GM23338 (cell line): ENCODE measurements around the gene UQCRFS1. TPM values are rescaled to one million over a fixed set of nuclear protein-coding genes. Genes with fewer than 3 reads are reported as not detected.

Experiments
- ATAC-seq: fragments of 200-7000 bp; cut with Tn5 transposase; 3 replicates; pipeline ENCODE4 v1.9.1; 2020
- DNase-seq: peaks from one replicate; pipeline ENCODE4 v3.0.0-alpha.2; 2015; ENCODE audit warnings: low spot score
- H2AFZ ChIP-seq: fragments of 200-600 bp; sonication (generic); 2 replicates; pipeline ENCODE4 v1.8.0; 2016; ENCODE audit warnings: antibody characterized with exemption, mild to moderate bottlenecking, moderate library complexity
- H3F3A ChIP-seq: fragments of 200-600 bp; sonication (generic); replicated peaks from 2 replicates; pipeline ENCODE4 v1.8.0; 2017; ENCODE audit warnings: antibody characterized with exemption, mixed run types, low read depth
- H3K27ac ChIP-seq: fragments of 200-600 bp; sonication (generic); 2 replicates; pipeline ENCODE4 v1.6.1; 2016; ENCODE audit warnings: low read depth
- H3K27me3 ChIP-seq: fragments of 200-600 bp; sonication (generic); 2 replicates; pipeline ENCODE4 v1.8.0; 2016; ENCODE audit warnings: mild to moderate bottlenecking, mixed run types, moderate library complexity; ENCODE audit not compliant: insufficient read depth
- H3K36me3 ChIP-seq: fragments of 200-600 bp; sonication (generic); 2 replicates; pipeline ENCODE4 v1.8.0; 2016; ENCODE audit warnings: mild to moderate bottlenecking; ENCODE audit not compliant: insufficient read depth
- H3K4me1 ChIP-seq: fragments of 200-600 bp; sonication (generic); 2 replicates; pipeline ENCODE4 v1.8.0; 2016; ENCODE audit warnings: mild to moderate bottlenecking, moderate library complexity; ENCODE audit not compliant: insufficient read depth
- H3K4me2 ChIP-seq: fragments of 200-600 bp; sonication (generic); 2 replicates; pipeline ENCODE4 v1.7.1; 2017; ENCODE audit warnings: mixed run types
- H3K4me3 ChIP-seq: fragments of 200-600 bp; sonication (generic); 2 replicates; pipeline ENCODE4 v1.6.1; 2016; ENCODE audit warnings: mixed run types
- H3K79me2 ChIP-seq: fragments of 200-600 bp; sonication (generic); replicated peaks from 2 replicates; pipeline ENCODE4 v1.8.0; 2017; ENCODE audit warnings: mild to moderate bottlenecking; ENCODE audit not compliant: insufficient read depth
- H3K9me2 ChIP-seq: fragments of 200-600 bp; sonication (generic); 2 replicates; pipeline ENCODE4 v1.8.0; 2017; ENCODE audit not compliant: insufficient read depth
- H4K20me1 ChIP-seq: fragments of 200-600 bp; sonication (generic); replicated peaks from 2 replicates; pipeline ENCODE4 v1.8.0; 2017; ENCODE audit warnings: mild to moderate bottlenecking; ENCODE audit not compliant: insufficient read depth
- H3K27ac Mint-ChIP-seq: 2 replicates; pipeline ENCODE4 v1.8.0; 2020; ENCODE audit warnings: inconsistent platforms, mild to moderate bottlenecking, moderate library complexity, mixed read lengths
- H3K27me3 Mint-ChIP-seq: 3 replicates; pipeline ENCODE4 v1.8.0; 2022; ENCODE audit warnings: low read depth, mild to moderate bottlenecking, moderate library complexity, mixed read lengths, inconsistent platforms; ENCODE audit not compliant: insufficient read depth, poor library complexity
- H3K36me3 Mint-ChIP-seq: 3 replicates; pipeline ENCODE4 v1.8.0; 2021; ENCODE audit warnings: low read depth, mild to moderate bottlenecking, inconsistent platforms, moderate library complexity, mixed read lengths
- H3K4me1 Mint-ChIP-seq: 3 replicates; pipeline ENCODE4 v1.8.0; 2020; ENCODE audit warnings: mild to moderate bottlenecking, inconsistent platforms, mixed read lengths
- H3K4me3 Mint-ChIP-seq: 3 replicates; pipeline ENCODE4 v1.8.0; 2021; ENCODE audit warnings: moderate library complexity, mild to moderate bottlenecking, inconsistent platforms, mixed read lengths
- H3K9me3 Mint-ChIP-seq: 3 replicates; pipeline ENCODE4 v1.8.0; 2020; ENCODE audit warnings: moderate library complexity, mild to moderate bottlenecking, inconsistent platforms, mixed read lengths
- EZH2phosphoT487 ChIP-seq: fragments of 200-600 bp; sonication (generic); IDR thresholded peaks from one replicate; pipeline ENCODE4 v1.8.1; 2018; ENCODE audit warnings: antibody characterized with exemption; ENCODE audit not compliant: unreplicated experiment
- NANOG ChIP-seq: IDR thresholded peaks from 2 replicates; pipeline ENCODE4 v1.6.1; 2016; ENCODE audit warnings: antibody characterized with exemption, borderline replicate concordance
- POLR2AphosphoS5 ChIP-seq: IDR thresholded peaks from 2 replicates; pipeline ENCODE4 v1.6.1; 2016; ENCODE audit warnings: antibody characterized with exemption, low read depth
- STAT1 ChIP-seq: IDR thresholded peaks from one replicate; pipeline ENCODE4 v1.6.1; 2016; ENCODE audit warnings: antibody characterized with exemption; ENCODE audit not compliant: unreplicated experiment
- ZNF114 ChIP-seq: fragments of 250-450 bp; sonication (Bioruptor Pico); IDR thresholded peaks from 2 replicates; pipeline ENCODE4 v1.5.0; 2020; ENCODE audit warnings: mild to moderate bottlenecking, moderate library complexity
- ZNF331 ChIP-seq: fragments of 250-450 bp; sonication (Bioruptor Pico); IDR thresholded peaks from 2 replicates; pipeline ENCODE4 v1.5.0; 2020; ENCODE audit warnings: low read depth, mild to moderate bottlenecking, moderate library complexity
- polyA plus RNA-seq: library from polyadenylated mRNA; unstranded; fragments of >200 nt; fragmentation: Nextera tagmentation; extraction: Ambion mirVana; gene quantifications from 2 replicates; pipeline ENCODE4 v1.2.1, GENCODE V29; 2016
- total RNA-seq: library from RNA; depleted of rRNA; stranded (reverse); fragments of >200 nt; shearing (Covaris generic); gene quantifications from 2 replicates; pipeline ENCODE4 v1.2.3, GENCODE V29; 2014
- TF ChIP-seq, protein P1 (sequence below), 2 experiments: fragments of 200-600 bp in 1 of 2; sonication (generic) in 1 of 2; conservative IDR thresholded peaks; 2 replicates each; pipeline versions ENCODE4 v1.5.1 to v1.6.1; 2016 to 2017; ENCODE audit warnings: antibody characterized with exemption in 2 of 2, low read depth in 2 of 2, mild to moderate bottlenecking in 2 of 2, moderate library complexity in 1 of 2
- TF ChIP-seq, protein P2 (sequence below): IDR thresholded peaks from one replicate; pipeline ENCODE4 v1.6.1; 2018; ENCODE audit warnings: antibody characterized with exemption; ENCODE audit not compliant: unreplicated experiment

UQCRFS1 gene
- total and polyA plus RNA-seq, 2 experiments from 2014 or later, result 49.4 to 57.6 TPM

GRCh38 chr19:29185427-29185826, 27.5 kb downstream of the UQCRFS1 start (continued):
- TF ChIP-seq, protein P1, sequence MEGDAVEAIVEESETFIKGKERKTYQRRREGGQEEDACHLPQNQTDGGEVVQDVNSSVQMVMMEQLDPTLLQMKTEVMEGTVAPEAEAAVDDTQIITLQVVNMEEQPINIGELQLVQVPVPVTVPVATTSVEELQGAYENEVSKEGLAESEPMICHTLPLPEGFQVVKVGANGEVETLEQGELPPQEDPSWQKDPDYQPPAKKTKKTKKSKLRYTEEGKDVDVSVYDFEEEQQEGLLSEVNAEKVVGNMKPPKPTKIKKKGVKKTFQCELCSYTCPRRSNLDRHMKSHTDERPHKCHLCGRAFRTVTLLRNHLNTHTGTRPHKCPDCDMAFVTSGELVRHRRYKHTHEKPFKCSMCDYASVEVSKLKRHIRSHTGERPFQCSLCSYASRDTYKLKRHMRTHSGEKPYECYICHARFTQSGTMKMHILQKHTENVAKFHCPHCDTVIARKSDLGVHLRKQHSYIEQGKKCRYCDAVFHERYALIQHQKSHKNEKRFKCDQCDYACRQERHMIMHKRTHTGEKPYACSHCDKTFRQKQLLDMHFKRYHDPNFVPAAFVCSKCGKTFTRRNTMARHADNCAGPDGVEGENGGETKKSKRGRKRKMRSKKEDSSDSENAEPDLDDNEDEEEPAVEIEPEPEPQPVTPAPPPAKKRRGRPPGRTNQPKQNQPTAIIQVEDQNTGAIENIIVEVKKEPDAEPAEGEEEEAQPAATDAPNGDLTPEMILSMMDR (conservative IDR thresholded peaks at IDR 0.05; ENCODE audit: low read depth in 2 of 2), result no peak
- TF ChIP-seq, protein P2, sequence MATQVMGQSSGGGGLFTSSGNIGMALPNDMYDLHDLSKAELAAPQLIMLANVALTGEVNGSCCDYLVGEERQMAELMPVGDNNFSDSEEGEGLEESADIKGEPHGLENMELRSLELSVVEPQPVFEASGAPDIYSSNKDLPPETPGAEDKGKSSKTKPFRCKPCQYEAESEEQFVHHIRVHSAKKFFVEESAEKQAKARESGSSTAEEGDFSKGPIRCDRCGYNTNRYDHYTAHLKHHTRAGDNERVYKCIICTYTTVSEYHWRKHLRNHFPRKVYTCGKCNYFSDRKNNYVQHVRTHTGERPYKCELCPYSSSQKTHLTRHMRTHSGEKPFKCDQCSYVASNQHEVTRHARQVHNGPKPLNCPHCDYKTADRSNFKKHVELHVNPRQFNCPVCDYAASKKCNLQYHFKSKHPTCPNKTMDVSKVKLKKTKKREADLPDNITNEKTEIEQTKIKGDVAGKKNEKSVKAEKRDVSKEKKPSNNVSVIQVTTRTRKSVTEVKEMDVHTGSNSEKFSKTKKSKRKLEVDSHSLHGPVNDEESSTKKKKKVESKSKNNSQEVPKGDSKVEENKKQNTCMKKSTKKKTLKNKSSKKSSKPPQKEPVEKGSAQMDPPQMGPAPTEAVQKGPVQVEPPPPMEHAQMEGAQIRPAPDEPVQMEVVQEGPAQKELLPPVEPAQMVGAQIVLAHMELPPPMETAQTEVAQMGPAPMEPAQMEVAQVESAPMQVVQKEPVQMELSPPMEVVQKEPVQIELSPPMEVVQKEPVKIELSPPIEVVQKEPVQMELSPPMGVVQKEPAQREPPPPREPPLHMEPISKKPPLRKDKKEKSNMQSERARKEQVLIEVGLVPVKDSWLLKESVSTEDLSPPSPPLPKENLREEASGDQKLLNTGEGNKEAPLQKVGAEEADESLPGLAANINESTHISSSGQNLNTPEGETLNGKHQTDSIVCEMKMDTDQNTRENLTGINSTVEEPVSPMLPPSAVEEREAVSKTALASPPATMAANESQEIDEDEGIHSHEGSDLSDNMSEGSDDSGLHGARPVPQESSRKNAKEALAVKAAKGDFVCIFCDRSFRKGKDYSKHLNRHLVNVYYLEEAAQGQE, result no peak
- no peak for TF ChIP-seq EZH2phosphoT487

- Mint-ChIP-seq H3K36me3 (peaks cover 9% of the 10 kb centered on the region; the same call in 2 of the 3 replicates), H3K9me3 (peaks cover 46% of the 10 kb centered on the region), H3K27me3 (peaks cover 2% of the 10 kb centered on the region), H3K27ac (no peak overlapping the region), H3K4me3 (no peak overlapping the region), H3K4me1 (no peaks in the 10 kb centered on the region)
- Histone ChIP-seq H3K36me3 (no peaks in the 10 kb centered on the region), H3K79me2 (no peaks in the 10 kb centered on the region), H3K27ac (no peak overlapping the region), H3K4me2 (no peak overlapping the region), H3K27me3 (no peaks in the 10 kb centered on the region), H2AFZ (no peak overlapping the region), H3F3A (no peaks in the 10 kb centered on the region), H3K4me1 (no peaks in the 10 kb centered on the region), H3K4me3 (no peak overlapping the region), H4K20me1 (no peaks in the 10 kb centered on the region), H3K9me2 (no peaks in the 10 kb centered on the region)
- DNase-seq (no peak), ATAC-seq (no peak)
- TF ChIP-seq, protein P2, result no peak
- no peak for TF ChIP-seq ZNF331 (CRISPR knock-in tag)
- no peak for TF ChIP-seq NANOG
- TF ChIP-seq STAT1, result no peak
- no peak for TF ChIP-seq POLR2AphosphoS5
- TF ChIP-seq EZH2phosphoT487, result no peak
- TF ChIP-seq, protein P1 (conservative IDR thresholded peaks at IDR 0.05; ENCODE audit: low read depth in 2 of 2), result no peak
- no peak for TF ChIP-seq ZNF114
Observed at GRCh38 chr19:29176981-29177754, 35.8 kb downstream of the UQCRFS1 start.
